Measurements from ENCODE around the gene TMEM178B.

Gene TMEM178B

GRCh38 chr7:141190495-141190894, 116.6 kb downstream of the TMEM178B start:
- no peak for DNase-seq

GRCh38 chr7:141191277-141191676, 117.4 kb downstream of the TMEM178B start:
- DNase-seq, result no peak

- DNase-seq, result no peak
These were observed 119.2 kb downstream of the TMEM178B start for GRCh38 chr7:141193066-141193465.

- DNase-seq, result peak; percentile 4 to 25
These were observed 121.9 kb downstream of the TMEM178B start for GRCh38 chr7:141195722-141196121.

GRCh38 chr7:141198194-141198958, 124.5 kb downstream of the TMEM178B start:
- no peak for DNase-seq

- DNase-seq, result no peak
These were observed 126.6 kb downstream of the TMEM178B start for GRCh38 chr7:141200191-141201108.

GRCh38 chr7:141201145-141201885, 127.5 kb downstream of the TMEM178B start:
- no peak for DNase-seq

- DNase-seq, result no peak
These were observed 128.7 kb downstream of the TMEM178B start for GRCh38 chr7:141202535-141202934.

- no peak for DNase-seq
These were observed 129.3 kb downstream of the TMEM178B start for GRCh38 chr7:141203177-141203576.

- DNase-seq, result no peak
These were observed 129.7 kb downstream of the TMEM178B start for GRCh38 chr7:141203586-141203985.

GRCh38 chr7:141207661-141208060, 133.8 kb downstream of the TMEM178B start:
- DNase-seq, result no peak

GRCh38 chr7:141208539-141208938, 134.7 kb downstream of the TMEM178B start:
- no peak for DNase-seq

GRCh38 chr7:141209454-141209853, 135.6 kb downstream of the TMEM178B start:
- no peak for DNase-seq

- no peak for DNase-seq
These were observed 137.0 kb downstream of the TMEM178B start for GRCh38 chr7:141210862-141211261.

- DNase-seq, result no peak
These were observed 139.4 kb downstream of the TMEM178B start for GRCh38 chr7:141213226-141213625.

GRCh38 chr7:141217938-141218337, 144.1 kb downstream of the TMEM178B start:
- DNase-seq, result no peak

GRCh38 chr7:141218941-141219340, 145.1 kb downstream of the TMEM178B start:
- no peak for DNase-seq

- no peak for DNase-seq
These were observed 146.5 kb downstream of the TMEM178B start for GRCh38 chr7:141220263-141220880.

GRCh38 chr7:141221007-141221612, 147.2 kb downstream of the TMEM178B start:
- DNase-seq, result no peak

- DNase-seq, result no peak
These were observed 152.2 kb downstream of the TMEM178B start for GRCh38 chr7:141225916-141226618.

GRCh38 chr7:141227454-141227853, 153.6 kb downstream of the TMEM178B start:
- DNase-seq, result no peak

- no peak for DNase-seq
These were observed 154.6 kb downstream of the TMEM178B start for GRCh38 chr7:141228482-141228881.

Measured in inflammatory macrophage treated with lipopolysaccharide for 1 hour (primary cell).